ENCODE results near the gene CRACDL.

CRACDL gene

GRCh38 chr2:98801286-98801685 is 134.7 kb downstream of the CRACDL start:
- no peak for DNase-seq

GRCh38 chr2:98800330-98801064 is 135.5 kb downstream of the CRACDL start:
- no peak for DNase-seq

- no peak for DNase-seq
Measured at GRCh38 chr2:98799375-98800329, 136.4 kb downstream of the CRACDL start.

DNA sequence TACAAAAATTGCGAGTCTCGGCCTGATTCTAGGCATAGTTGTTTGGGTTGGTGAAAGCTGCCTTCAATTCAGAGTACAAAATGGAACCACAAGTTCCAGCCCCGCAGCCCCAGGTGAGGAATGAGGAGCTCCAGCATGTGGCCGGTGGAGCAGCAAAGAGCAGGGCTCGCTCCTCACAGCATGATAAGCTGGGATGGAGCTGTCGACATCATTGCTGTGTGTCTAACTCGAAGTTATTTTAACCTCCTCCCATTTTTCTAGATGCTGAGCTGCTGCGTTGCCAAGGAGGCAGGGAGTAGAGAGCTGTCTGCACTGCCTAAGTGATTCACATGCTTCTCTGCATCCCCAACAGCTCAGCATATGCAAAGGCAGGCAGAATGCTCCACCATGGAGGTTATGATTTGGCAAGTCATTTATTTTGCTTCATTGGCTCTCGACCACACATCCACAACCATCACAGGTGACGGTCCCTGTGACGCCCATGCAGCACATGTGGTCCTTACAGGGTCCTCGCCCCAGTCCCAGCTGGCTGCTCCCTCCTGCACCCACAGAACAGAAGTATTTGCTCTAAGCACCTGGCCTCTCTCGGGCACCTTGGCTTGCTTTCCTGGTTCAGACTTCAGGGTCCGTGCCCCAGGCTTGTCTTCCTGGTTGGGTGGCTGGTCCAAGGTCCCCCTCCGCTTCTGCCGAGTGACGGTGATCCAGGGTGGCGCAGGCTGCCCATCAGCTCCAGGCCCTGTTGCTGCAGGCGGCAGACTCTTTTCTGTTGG is 139.1 kb downstream of the CRACDL start:
- no peak for DNase-seq

GRCh38 chr2:98795891-98796676 is 139.9 kb downstream of the CRACDL start:
- DNase-seq: no peak

GRCh38 chr2:98793897-98794830 is 141.9 kb downstream of the CRACDL start:
- no peak for DNase-seq

- DNase-seq: no peak
Measured at GRCh38 chr2:98793275-98793674, 142.8 kb downstream of the CRACDL start.

- DNase-seq: no peak
Measured at GRCh38 chr2:98790221-98790620, 145.8 kb downstream of the CRACDL start.

- no peak for DNase-seq
Measured at GRCh38 chr2:98787700-98788099, 148.3 kb downstream of the CRACDL start.

DNA sequence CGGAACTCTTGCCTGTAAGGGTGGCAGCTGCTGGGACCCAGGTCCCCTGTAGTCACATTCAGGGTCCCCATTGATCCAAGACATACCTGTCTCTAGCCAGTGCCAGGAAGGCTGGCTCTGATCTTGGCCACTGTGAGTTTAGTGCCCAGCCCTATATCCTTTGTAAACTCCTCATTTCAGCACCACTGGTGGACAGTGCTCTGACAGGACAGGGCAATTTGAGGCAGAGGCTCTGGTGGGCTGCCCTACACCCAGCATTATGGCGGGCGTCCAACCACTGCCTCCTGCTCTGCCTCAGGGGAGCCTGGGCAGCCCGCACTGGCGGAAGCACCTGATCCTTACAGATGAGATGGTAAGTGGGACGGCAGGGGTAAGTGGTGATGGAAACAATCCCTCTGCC is 149.8 kb downstream of the CRACDL start:
- no peak for DNase-seq

- no peak for DNase-seq
Measured at GRCh38 chr2:98782570-98782969, 153.5 kb downstream of the CRACDL start.

DNA sequence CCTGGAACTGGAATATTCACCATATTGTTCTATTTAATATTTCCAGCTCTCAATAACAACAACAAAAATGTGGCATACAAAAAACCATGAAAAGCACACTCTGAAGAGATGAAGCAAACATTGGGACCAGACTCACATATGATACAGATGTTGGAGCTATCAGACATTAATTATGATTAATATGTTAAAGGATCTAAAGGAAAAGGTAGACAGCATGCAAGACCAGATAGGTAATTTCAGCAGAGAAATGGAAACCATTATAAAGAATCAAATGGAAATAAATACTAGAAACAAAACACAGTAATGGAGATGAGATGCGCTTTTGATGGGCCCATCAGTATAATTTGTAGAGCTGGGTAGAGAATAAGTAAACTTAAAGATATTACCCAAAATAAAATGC is 154.2 kb downstream of the CRACDL start:
- no peak for DNase-seq

- no peak for DNase-seq
Measured at GRCh38 chr2:98778741-98779483, 157.1 kb downstream of the CRACDL start.

DNA sequence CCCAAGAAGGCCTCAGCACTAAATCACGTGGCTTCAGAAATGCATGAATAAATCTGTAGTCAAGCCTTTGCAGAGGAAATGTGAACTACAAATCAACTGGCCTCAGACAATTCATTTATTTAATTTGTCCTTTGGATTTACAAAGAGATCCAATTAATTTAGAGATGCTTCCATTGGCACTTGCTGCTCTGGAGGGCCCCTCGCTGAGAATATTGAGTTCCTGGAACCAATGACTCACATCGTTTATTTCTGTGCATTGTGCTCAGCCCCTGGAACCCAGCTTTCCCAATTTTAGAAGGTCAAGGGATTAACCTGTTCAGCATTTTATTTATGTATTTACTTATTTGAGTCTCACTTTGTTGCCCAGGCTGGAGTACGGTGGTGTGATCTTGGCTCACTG is 157.9 kb downstream of the CRACDL start:
- DNase-seq: no peak

GRCh38 chr2:98777710-98778109 is 158.3 kb downstream of the CRACDL start:
- no peak for DNase-seq

GRCh38 chr2:98777076-98777475 is 158.9 kb downstream of the CRACDL start:
- DNase-seq: no peak

GRCh38 chr2:98776136-98776535 is 159.9 kb downstream of the CRACDL start:
- DNase-seq: no peak

GRCh38 chr2:98775146-98775986 is 160.7 kb downstream of the CRACDL start:
- no peak for DNase-seq

- DNase-seq: no peak
Measured at GRCh38 chr2:98773907-98774306, 162.1 kb downstream of the CRACDL start.

- no peak for DNase-seq
Measured at GRCh38 chr2:98773169-98773568, 162.9 kb downstream of the CRACDL start.

Measured in T1000 (cell line).